Stromal cell of bone marrow (primary cell): ENCODE data around the gene YES1.

Experiments used
- DNase-seq: peaks from one replicate; pipeline ENCODE4 v3.0.0-alpha.2; 2012; ENCODE audit warnings: low read depth

YES1 gene

GRCh38 chr18:725646-726045 lies 86.4 kb downstream of the YES1 start:
- DNase-seq = no peak

- DNase-seq = no peak
Observed at GRCh38 chr18:723541-724080, 88.4 kb downstream of the YES1 start.

- no peak for DNase-seq
Observed at GRCh38 chr18:717003-717402, 95.0 kb downstream of the YES1 start.

- DNase-seq = peak; percentile 59
Observed at GRCh38 chr18:715626-716025, 96.4 kb downstream of the YES1 start.

- DNase-seq = no peak
Observed at GRCh38 chr18:713135-713490, 98.9 kb downstream of the YES1 start.

- DNase-seq = peak; percentile 60
Observed at GRCh38 chr18:712401-713134, 99.5 kb downstream of the YES1 start, which contains the start of gene ENOSF1. Gene ENOSF1, minus strand, starts transcription at chr18:712630. Its CDS starts 43 bp downstream, at chr18:712587.

- peak; percentile 84 for DNase-seq
Observed at GRCh38 chr18:711657-712400, 100.2 kb downstream of the YES1 start.

GRCh38 chr18:711310-711656 lies 100.8 kb downstream of the YES1 start:
- DNase-seq = no peak

GRCh38 chr18:710418-711300 lies 101.4 kb downstream of the YES1 start:
- DNase-seq = no peak

GRCh38 chr18:709771-710170 lies 102.3 kb downstream of the YES1 start:
- DNase-seq = no peak

GRCh38 chr18:708096-708495 lies 103.9 kb downstream of the YES1 start:
- DNase-seq = no peak

- DNase-seq = no peak
Observed at GRCh38 chr18:706405-706804, 105.6 kb downstream of the YES1 start.

- peak; percentile 61 for DNase-seq
Observed at GRCh38 chr18:703213-703967, 108.7 kb downstream of the YES1 start.

GRCh38 chr18:697800-698199 lies 114.2 kb downstream of the YES1 start:
- no peak for DNase-seq

GRCh38 chr18:697012-697411 lies 115.0 kb downstream of the YES1 start:
- DNase-seq = no peak

- no peak for DNase-seq
Observed at GRCh38 chr18:693466-694187, 118.4 kb downstream of the YES1 start.

GRCh38 chr18:692824-693223 lies 119.2 kb downstream of the YES1 start:
- no peak for DNase-seq

- no peak for DNase-seq
Observed at GRCh38 chr18:688323-688722, 123.7 kb downstream of the YES1 start.

GRCh38 chr18:686339-687111 lies 125.5 kb downstream of the YES1 start:
- no peak for DNase-seq

- DNase-seq = no peak
Observed at GRCh38 chr18:685438-685837, 126.6 kb downstream of the YES1 start.
